H1 (cell line): ENCODE data around the gene CLASP2. TPM values are rescaled to one million over a fixed set of nuclear protein-coding genes. Genes with fewer than 3 reads are reported as not detected.

Source experiments
- CTCF ChIA-PET: fragments of 300-600 bp; sonication (Branson Sonifier 250); formaldehyde crosslinking; loops from one replicate; lab custom pipeline; 2021; ENCODE audit not compliant: partially characterized antibody; lab: Charles Lee
- POLR2A ChIA-PET: fragments of 300-600 bp; sonication (Branson Sonifier 250); formaldehyde crosslinking; loops from one replicate; lab custom pipeline; 2021; ENCODE audit warnings: inconsistent platforms; ENCODE audit not compliant: partially characterized antibody; lab: Charles Lee
- DNase-seq, 2 experiments: peaks; one replicate each; pipeline versions ENCODE4 v3.0.0 to v3.0.0-alpha.2; 2010 to 2022; ENCODE audit warnings: low spot score in 2 of 2, low read depth in 1 of 2, mixed read lengths in 1 of 2
- FAIRE-seq: peaks from 2 replicates; lab custom pipeline; 2011; peaks lifted over from hg19 to GRCh38; lab: Jason Lieb, UNC
- H2AFZ ChIP-seq: 2 replicates; pipeline ENCODE4 v1.8.1; 2012; ENCODE audit warnings: low read length, inconsistent platforms
- H2AK5ac ChIP-seq: 2 replicates; pipeline ENCODE4 v1.6.1; 2013; ENCODE audit warnings: low read depth, low read length
- H2BK120ac ChIP-seq: replicated peaks from 2 replicates; pipeline ENCODE3; 2013; ENCODE audit warnings: low read depth, low read length, inconsistent platforms
- H2BK12ac ChIP-seq: 2 replicates; pipeline ENCODE4 v1.6.1; 2013; ENCODE audit warnings: low read depth, low read length
- H2BK15ac ChIP-seq: 2 replicates; pipeline ENCODE4 v1.6.1; 2013; ENCODE audit warnings: low read length
- H2BK20ac ChIP-seq: 2 replicates; pipeline ENCODE4 v1.6.1; 2013; ENCODE audit warnings: low read length
- H2BK5ac ChIP-seq: 2 replicates; pipeline ENCODE4 v1.6.1; 2013; ENCODE audit warnings: low read depth, low read length
- H3K14ac ChIP-seq: 2 replicates; pipeline ENCODE4 v1.6.1; 2013; ENCODE audit warnings: inconsistent platforms; ENCODE audit not compliant: insufficient read length
- H3K18ac ChIP-seq: 2 replicates; pipeline ENCODE4 v1.6.1; 2013; ENCODE audit warnings: low read length; ENCODE audit errors: extremely low read depth
- H3K23ac ChIP-seq: 2 replicates; pipeline ENCODE4 v1.6.1; 2013; ENCODE audit warnings: inconsistent platforms; ENCODE audit not compliant: insufficient read length
- H3K23me2 ChIP-seq: 2 replicates; pipeline ENCODE4 v1.6.1; 2013; ENCODE audit warnings: low read depth, low read length
- H3K27ac ChIP-seq: 2 replicates; pipeline ENCODE4 v1.6.1; 2011; ENCODE audit warnings: low read depth, low read length, inconsistent platforms
- H3K27me3 ChIP-seq, 4 experiments: replicated peaks in 1 of 4; 1 replicate in 1 of 4; 2 replicates in 3 of 4; pipeline versions ENCODE4 v1.6.1 to v1.8.1; 2011 to 2013; ENCODE audit warnings: low read length in 3 of 4, mild to moderate bottlenecking in 3 of 4, inconsistent platforms in 2 of 4, mixed read lengths in 2 of 4, moderate library complexity in 1 of 4; ENCODE audit not compliant: control insufficient read depth in 3 of 4, insufficient read depth in 3 of 4; ENCODE audit errors: extremely low read depth in 1 of 4
- H3K36me3 ChIP-seq, 4 experiments: 2 replicates each; pipeline versions ENCODE4 v1.6.1 to v1.8.1; 2011 to 2013; ENCODE audit warnings: mild to moderate bottlenecking in 4 of 4, low read length in 3 of 4, moderate library complexity in 2 of 4, control low read depth in 1 of 4, inconsistent platforms in 1 of 4; ENCODE audit not compliant: insufficient read depth in 4 of 4, control insufficient read depth in 2 of 4
- H3K4ac ChIP-seq: replicated peaks from 2 replicates; pipeline ENCODE3; 2013; ENCODE audit warnings: low read length, low read depth, mixed read lengths, inconsistent platforms; ENCODE audit not compliant: insufficient read length
- H3K4me1 ChIP-seq, 4 experiments: replicated peaks in 1 of 4; 1 replicate in 1 of 4; 2 replicates in 3 of 4; pipeline versions ENCODE4 v1.6.1 to v1.8.1; 2011 to 2013; ENCODE audit warnings: low read length in 3 of 4, inconsistent platforms in 2 of 4, mixed read lengths in 1 of 4; ENCODE audit not compliant: insufficient read depth in 4 of 4, control insufficient read depth in 3 of 4
- H3K4me2 ChIP-seq, 2 experiments: 2 replicates each; pipeline versions ENCODE4 v1.6.1 to v1.8.1; 2011 to 2013; ENCODE audit warnings: low read depth in 2 of 2, low read length in 2 of 2, control low read depth in 1 of 2, inconsistent platforms in 1 of 2, mild to moderate bottlenecking in 1 of 2; ENCODE audit not compliant: insufficient read depth in 1 of 2
- H3K4me3 ChIP-seq, 4 experiments: fragments of 200-600, 300-600 bp in 1 of 4; sonication (generic), shearing (Covaris generic), sonication (Bioruptor Twin) in 1 of 4; 2 replicates each; pipeline versions ENCODE4 v1.5.1 to v1.8.1; 2011 to 2016; ENCODE audit warnings: low read length in 4 of 4, low read depth in 3 of 4, control low read depth in 2 of 4, inconsistent platforms in 2 of 4, mild to moderate bottlenecking in 2 of 4, mixed read lengths in 1 of 4, moderate library complexity in 1 of 4; ENCODE audit not compliant: insufficient read depth in 2 of 4; ENCODE audit errors: extremely low read depth in 1 of 4
- H3K56ac ChIP-seq: replicated peaks from 2 replicates; pipeline ENCODE3; 2013; ENCODE audit warnings: low read depth, mild to moderate bottlenecking, mixed read lengths, low read length, inconsistent platforms; ENCODE audit not compliant: insufficient read length
- H3K79me1 ChIP-seq: 2 replicates; pipeline ENCODE4 v1.6.1; 2013; ENCODE audit warnings: low read depth, low read length, control low read depth
- H3K79me2 ChIP-seq, 2 experiments: 2 replicates each; pipeline versions ENCODE4 v1.6.1 to v1.8.1; 2012 to 2013; ENCODE audit warnings: low read length in 2 of 2, mild to moderate bottlenecking in 2 of 2, inconsistent platforms in 1 of 2; ENCODE audit not compliant: insufficient read depth in 2 of 2, control insufficient read depth in 1 of 2
- H3K9ac ChIP-seq, 4 experiments: replicated peaks in 1 of 4; 1 replicate in 1 of 4; 2 replicates in 3 of 4; pipeline versions ENCODE4 v1.6.1 to v1.8.1; 2011 to 2013; ENCODE audit warnings: low read depth in 3 of 4, low read length in 3 of 4, control low read depth in 2 of 4, mild to moderate bottlenecking in 2 of 4, moderate library complexity in 2 of 4, inconsistent platforms in 1 of 4; ENCODE audit errors: extremely low read depth in 1 of 4
- H3K9me3 ChIP-seq, 2 experiments: 2 replicates each; pipeline versions ENCODE4 v1.6.1 to v1.8.1; 2012 to 2013; ENCODE audit warnings: mild to moderate bottlenecking in 2 of 2, moderate library complexity in 2 of 2, control low read depth in 1 of 2, inconsistent platforms in 1 of 2, low read depth in 1 of 2, low read length in 1 of 2, mixed read lengths in 1 of 2; ENCODE audit not compliant: insufficient read depth in 2 of 2
- H4K20me1 ChIP-seq, 2 experiments: replicated peaks in 1 of 2; 2 replicates each; pipeline versions ENCODE3 to v1.8.1; 2011 to 2013; ENCODE audit warnings: inconsistent platforms in 2 of 2, low read length in 2 of 2, mild to moderate bottlenecking in 1 of 2; ENCODE audit not compliant: insufficient read depth in 2 of 2, control insufficient read depth in 1 of 2
- H4K5ac ChIP-seq: 2 replicates; pipeline ENCODE4 v1.6.1; 2013; ENCODE audit warnings: low read length, low read depth, mixed read lengths, inconsistent platforms; ENCODE audit not compliant: insufficient read length
- H4K8ac ChIP-seq: 2 replicates; pipeline ENCODE4 v1.8.0; 2013; ENCODE audit warnings: mild to moderate bottlenecking, moderate library complexity, low read length, inconsistent platforms; ENCODE audit not compliant: insufficient read depth; ENCODE audit errors: extremely low read depth
- H4K91ac ChIP-seq: replicated peaks from 2 replicates; pipeline ENCODE3; 2013; ENCODE audit warnings: low read length, mixed read lengths, inconsistent platforms; ENCODE audit not compliant: insufficient read length
- BCL11A ChIP-seq, 2 experiments: IDR thresholded peaks; one replicate each; pipeline ENCODE4 v1.6.1; 2011; ENCODE audit warnings: low read depth in 2 of 2, low read length in 2 of 2, mild to moderate bottlenecking in 2 of 2
- CTCF ChIP-seq, 3 experiments: IDR thresholded peaks; 1 replicate in 2 of 3; 2 replicates in 1 of 3; pipeline versions ENCODE4 v1.5.1 to v1.6.1; 2011; ENCODE audit warnings: low read length in 3 of 3, mild to moderate bottlenecking in 3 of 3, inconsistent platforms in 2 of 3, low read depth in 1 of 3, moderate library complexity in 1 of 3; ENCODE audit not compliant: insufficient read depth in 1 of 3; ENCODE audit errors: control extremely low read depth in 1 of 3
- EZH2 ChIP-seq: fragments of 200-600 bp; sonication (generic); IDR thresholded peaks from 2 replicates; pipeline ENCODE4 v1.7.1; 2012; ENCODE audit warnings: low read depth, mild to moderate bottlenecking, moderate library complexity, low read length, inconsistent platforms; ENCODE audit not compliant: severe bottlenecking
- GTF2F1 ChIP-seq: IDR thresholded peaks from 2 replicates; pipeline ENCODE4 v1.6.1; 2012; ENCODE audit warnings: low read depth, low read length, improper control_type of control experiment, borderline replicate concordance
- HDAC2 ChIP-seq, 2 experiments: fragments of 300-600 bp in 1 of 2; sonication (generic) in 1 of 2; IDR thresholded peaks; 2 replicates each; pipeline ENCODE4 v1.6.1; 2011 to 2012; ENCODE audit warnings: low read depth in 2 of 2, low read length in 2 of 2, mild to moderate bottlenecking in 2 of 2, moderate library complexity in 2 of 2, borderline replicate concordance in 1 of 2, inconsistent platforms in 1 of 2
- POLR2AphosphoS5 ChIP-seq: IDR thresholded peaks from 2 replicates; pipeline ENCODE4 v1.6.1; 2011; ENCODE audit warnings: low read depth, low read length
- POU5F1 ChIP-seq: IDR thresholded peaks from 2 replicates; pipeline ENCODE4 v1.6.1; 2011; ENCODE audit warnings: low read depth, mild to moderate bottlenecking, low read length, moderate library complexity
- RAD21 ChIP-seq, 2 experiments: IDR thresholded peaks in 1 of 2; conservative IDR thresholded peaks in 1 of 2; 2 replicates each; pipeline ENCODE4 v1.6.1; 2011; ENCODE audit warnings: low read depth in 2 of 2, low read length in 2 of 2, improper control_type of control experiment in 1 of 2, inconsistent platforms in 1 of 2, mild to moderate bottlenecking in 1 of 2, moderate library complexity in 1 of 2
- RXRA ChIP-seq: IDR thresholded peaks from 2 replicates; pipeline ENCODE4 v1.6.1; 2011; ENCODE audit warnings: low read depth, mild to moderate bottlenecking, low read length, moderate library complexity; ENCODE audit not compliant: insufficient read depth
- SIRT6 ChIP-seq: IDR thresholded peaks from one replicate; pipeline ENCODE4 v1.7.1; 2012; ENCODE audit warnings: low read length, inconsistent platforms
- TAF1 ChIP-seq: IDR thresholded peaks from 2 replicates; pipeline ENCODE4 v1.6.1; 2011; ENCODE audit warnings: mild to moderate bottlenecking, low read depth, low read length
- whole genome bisulfite sequencing, 2 experiments: shearing (Covaris generic) in 1 of 2; methylation state at CpG; one replicate each; pipeline versions ENCODE4 v1.1.6 to v1.1.7; 2013 to 2015; ENCODE audit warnings: low lambda C conversion rate in 2 of 2, mixed read lengths in 2 of 2, inconsistent platforms in 1 of 2, low coverage in 1 of 2, missing lambda C conversion rate in 1 of 2; ENCODE audit not compliant: insufficient replicate concordance in 2 of 2, insufficient coverage in 1 of 2, insufficient read length in 1 of 2; ENCODE audit errors: extremely low coverage in 1 of 2, missing lambda C conversion rate in 1 of 2; 5-methylcytosine and 5-hydroxymethylcytosine counted together
- polyA plus RNA-seq, 7 experiments: library from polyadenylated mRNA; depleted of rRNA in 3 of 7; stranded (reverse) in 5 of 7; unstranded in 2 of 7; fragments of >200 nt in 5 of 7; fragments of 200-250 nt in 2 of 7; gene quantifications; 1 replicate in 5 of 7; 2 replicates in 1 of 7; 4 replicates in 1 of 7; pipeline versions ENCODE4 v1.2.1 to v1.2.3, GENCODE V29; 2011 to 2013; ENCODE audit warnings: missing spikeins in 2 of 7, mixed read lengths in 2 of 7
- total RNA-seq: library from RNA; stranded (reverse); fragmentation: NEBNext Ultra II Directional; extraction: Animal tissue kit (Norgen Biotek cat#: 25700); gene quantifications from 2 replicates; pipeline ENCODE4 v1.2.1, GENCODE V29; 2021

The CLASP2 gene
- total and polyA plus RNA-seq, 2 of the 8 experiments (the other 6 are each of a cell fraction or from before 2014, with no cell fraction given): 21.7 to 58.0 TPM

- no peaks in the 10 kb centered on the region for H3K9me3 ChIP-seq
- no peak overlapping the region for H2BK20ac ChIP-seq
- no peak overlapping the region for H3K27ac ChIP-seq
- H3K23ac ChIP-seq: no peak overlapping the region
- CTCF ChIA-PET: interaction anchor here (0.6 to 1.3 kb wide), 4 partner anchors 16 to 239 kb away, joined by 3 to 6 read pairs (median 3); no protein-coding TSS in a partner anchor
- no peak overlapping the region for H2AFZ ChIP-seq
- H4K5ac ChIP-seq: no peak overlapping the region
- H3K4ac ChIP-seq: no peak overlapping the region
- no peak overlapping the region for H3K56ac ChIP-seq
- H3K36me3 ChIP-seq: no peaks in the 10 kb centered on the region
- H4K20me1 ChIP-seq: no peaks in the 10 kb centered on the region
- H2BK120ac ChIP-seq: no peak overlapping the region
- H3K4me2 ChIP-seq: no peak overlapping the region
- H3K27me3 ChIP-seq: no peaks in the 10 kb centered on the region
- no peak overlapping the region for H4K91ac ChIP-seq
- H2BK12ac ChIP-seq: no peak overlapping the region
- H3K14ac ChIP-seq: no peak overlapping the region
- no peak overlapping the region for H4K8ac ChIP-seq
- no peak overlapping the region for H2BK15ac ChIP-seq
- H2AK5ac ChIP-seq: no peak overlapping the region
- peaks cover 0 to 52% of the 10 kb centered on the region in 2 experiments; a peak in 2 of 4 replicates for H3K79me2 ChIP-seq
- FAIRE-seq (no peak), DNase-seq (no peak)
- POLR2A ChIA-PET: no interaction called here
- H3K9ac ChIP-seq: no peak overlapping the region
- no peak overlapping the region for H2BK5ac ChIP-seq
- no peak overlapping the region for H3K18ac ChIP-seq
- H3K4me1 ChIP-seq: peaks cover 0 to 4% (median 1%) of the 10 kb centered on the region in 4 experiments; a peak in 3 of 7 replicates
- H3K4me3 ChIP-seq: no peak overlapping the region
- peaks cover 4% of the 10 kb centered on the region; the same call in 1 of the 2 replicates for H3K79me1 ChIP-seq
- 74% methylated on average over 2 of the region's 2 CpGs; no CpG with 5 or more reads in 1 of the 2 experiments for WGBS, 2 experiments
- H3K23me2 ChIP-seq: no peaks in the 10 kb centered on the region
- TF ChIP-seq EZH2: no peak
- TF ChIP-seq POU5F1: no peak
- no peak for TF ChIP-seq TAF1
- TF ChIP-seq GTF2F1: no peak
- TF ChIP-seq HDAC2 (IDR thresholded peaks at IDR 0.05; ENCODE audit: borderline replicate concordance in 1 of 2, low read depth in 2 of 2, low read length in 2 of 2): no peak
- no peak for TF ChIP-seq SIRT6
- TF ChIP-seq BCL11A (IDR thresholded peaks at IDR 0.05; ENCODE audit: low read depth in 2 of 2, low read length in 2 of 2): no peak
- TF ChIP-seq CTCF (IDR thresholded peaks at IDR 0.05; ENCODE audit: control extremely low read depth in 1 of 3, insufficient read depth in 1 of 3, low read depth in 1 of 3, low read length in 3 of 3): no peak
- TF ChIP-seq RAD21 (IDR thresholded peaks at IDR 0.05 in 1 of 2, conservative IDR thresholded peaks at IDR 0.05 in 1 of 2; ENCODE audit: low read depth in 2 of 2, low read length in 2 of 2): no peak
- TF ChIP-seq POLR2AphosphoS5: no peak
- no peak for TF ChIP-seq RXRA
Observed at GRCh38 chr3:33652736-33653135, 65.3 kb downstream of the CLASP2 start.
